DLD1 (cell line): ENCODE results near the gene TBC1D14.

ENCODE experiments used
- in situ Hi-C: cut with HindIII; loops from 2 replicates; pipeline ENCODE4 v1.10.0; 2017; ENCODE audit warnings: low sequenced_read_pairs

Gene TBC1D14

GRCh38 chr4:6925357-6925836 is 15.8 kb downstream of the TBC1D14 start:
- in situ Hi-C loops: no loop called here

- in situ Hi-C loops: no loop called here
Observed at GRCh38 chr4:6926081-6926480, 16.5 kb downstream of the TBC1D14 start.

DNA sequence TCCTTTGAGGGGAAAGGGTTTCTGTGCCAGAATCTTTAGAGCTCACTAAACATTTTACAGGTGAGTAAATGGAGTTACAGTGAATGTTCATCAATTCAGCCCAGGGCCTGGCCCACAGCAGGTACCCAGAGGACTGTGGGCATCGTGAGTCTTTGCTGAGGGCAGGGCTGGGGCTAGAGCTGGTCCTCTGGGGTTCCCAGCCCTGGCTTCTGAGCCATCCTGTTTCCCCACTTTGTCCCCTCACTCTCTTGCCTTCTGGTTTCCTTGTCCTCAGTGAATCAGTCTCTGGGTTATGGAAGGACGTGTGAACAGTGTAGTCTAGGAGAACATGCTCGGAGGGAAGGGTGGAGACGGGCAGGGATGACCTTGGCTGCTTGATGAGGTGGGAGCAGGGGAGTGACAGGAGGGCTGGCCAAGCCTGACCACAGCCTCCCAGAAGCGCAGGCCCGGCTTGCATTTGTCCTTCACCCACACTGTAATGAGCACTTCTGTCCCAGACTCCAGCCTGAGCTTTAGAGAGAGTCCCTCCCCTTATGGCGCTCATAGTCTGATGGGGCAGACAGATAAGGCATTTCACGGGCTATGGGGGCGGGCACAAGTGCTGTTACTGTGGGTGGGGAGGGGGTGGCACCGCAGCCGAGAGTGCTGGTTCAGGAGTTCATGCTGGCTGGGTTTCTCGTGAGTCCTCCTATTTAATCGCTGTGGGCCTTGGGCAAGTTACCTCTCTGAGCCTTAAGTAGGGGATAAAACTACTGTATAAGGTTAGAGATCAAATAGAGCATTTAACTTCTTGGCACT is 17.3 kb downstream of the TBC1D14 start:
- in situ Hi-C loops: no loop called here

DNA sequence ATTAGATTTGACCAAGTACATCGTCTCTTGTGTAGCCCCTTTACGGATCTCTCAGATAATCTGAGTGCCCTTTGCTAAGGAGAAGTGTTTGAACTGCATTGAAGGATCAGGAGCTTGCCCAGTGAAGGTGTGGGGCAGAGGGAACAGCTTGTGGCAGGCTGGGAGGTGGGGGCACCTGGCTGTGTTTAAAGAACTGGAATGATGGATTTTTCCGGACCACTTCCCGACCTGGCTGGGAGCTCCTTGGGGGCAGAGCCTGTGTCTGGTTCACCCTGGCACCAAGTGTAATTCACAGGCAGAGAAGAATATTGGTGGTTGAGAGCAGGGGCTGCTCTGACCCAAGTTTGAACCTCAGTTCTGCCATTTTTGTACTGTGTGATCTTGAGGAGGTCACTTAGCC is 18.5 kb downstream of the TBC1D14 start:
- in situ Hi-C loops: no loop called here

GRCh38 chr4:6929339-6929811 is 19.7 kb downstream of the TBC1D14 start:
- in situ Hi-C loops: no loop called here

DNA sequence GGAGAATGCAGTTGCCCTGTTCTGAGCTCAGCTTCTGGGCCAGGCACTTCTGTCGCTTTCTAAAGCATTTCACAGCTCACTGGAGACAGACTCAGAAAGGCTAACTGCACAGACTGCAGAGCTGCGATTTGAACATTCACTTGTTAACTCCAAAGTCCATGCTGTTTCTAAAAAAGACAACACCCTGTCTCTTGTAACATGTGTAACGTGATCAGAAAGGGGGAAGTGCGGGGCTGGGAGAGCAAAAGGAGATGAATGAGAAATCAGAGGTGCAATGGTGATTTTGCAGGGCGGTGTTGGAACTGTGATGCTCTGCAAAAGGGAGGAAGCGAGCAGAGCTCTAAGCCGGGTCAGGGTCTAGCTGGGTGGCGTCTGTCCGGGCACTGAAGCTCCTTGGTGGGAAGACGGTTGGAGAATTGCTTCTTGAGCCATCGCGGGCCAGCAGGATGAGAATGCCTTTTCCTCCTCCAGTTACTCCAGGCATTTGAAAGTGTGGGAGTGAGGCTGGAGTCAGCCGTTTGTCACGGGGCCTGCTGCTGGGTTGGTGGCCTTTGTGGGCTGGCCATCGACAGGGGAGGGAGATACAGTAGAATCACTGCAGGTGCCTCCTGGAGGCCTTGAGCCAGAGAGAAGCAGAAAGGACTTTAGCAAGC is 20.3 kb downstream of the TBC1D14 start:
- in situ Hi-C loops: no loop called here

- in situ Hi-C loops: no loop called here
Observed at GRCh38 chr4:6932475-6932874, 22.8 kb downstream of the TBC1D14 start.

DNA sequence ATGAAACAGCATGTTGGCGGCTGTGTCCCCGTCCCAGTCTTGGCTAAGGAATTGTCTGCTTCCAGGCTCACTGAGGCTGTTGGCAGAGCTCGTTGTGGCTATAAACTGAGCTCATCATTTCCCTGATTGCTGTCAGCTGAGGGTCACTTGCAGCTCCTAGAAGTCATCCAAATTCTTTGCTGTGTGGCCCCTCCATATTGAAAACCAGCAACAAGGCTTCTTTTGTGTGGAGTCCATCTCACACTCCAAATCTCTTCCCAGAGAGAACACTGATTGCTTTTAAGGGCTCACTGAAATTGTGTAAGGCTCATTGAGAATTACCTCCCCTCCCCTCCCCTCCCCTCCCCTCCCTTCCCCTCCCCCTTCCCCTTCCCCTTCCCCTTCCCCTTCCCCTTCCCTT is 23.3 kb downstream of the TBC1D14 start:
- in situ Hi-C loops: no loop called here

- in situ Hi-C loops: no loop called here
Observed at GRCh38 chr4:6933691-6934430, 24.2 kb downstream of the TBC1D14 start.

- in situ Hi-C loops: no loop called here
Observed at GRCh38 chr4:6935965-6936364, 26.3 kb downstream of the TBC1D14 start.

GRCh38 chr4:6937201-6937600 is 27.6 kb downstream of the TBC1D14 start:
- in situ Hi-C loops: no loop called here

GRCh38 chr4:6937754-6938153 is 28.1 kb downstream of the TBC1D14 start:
- in situ Hi-C loops: no loop called here

DNA sequence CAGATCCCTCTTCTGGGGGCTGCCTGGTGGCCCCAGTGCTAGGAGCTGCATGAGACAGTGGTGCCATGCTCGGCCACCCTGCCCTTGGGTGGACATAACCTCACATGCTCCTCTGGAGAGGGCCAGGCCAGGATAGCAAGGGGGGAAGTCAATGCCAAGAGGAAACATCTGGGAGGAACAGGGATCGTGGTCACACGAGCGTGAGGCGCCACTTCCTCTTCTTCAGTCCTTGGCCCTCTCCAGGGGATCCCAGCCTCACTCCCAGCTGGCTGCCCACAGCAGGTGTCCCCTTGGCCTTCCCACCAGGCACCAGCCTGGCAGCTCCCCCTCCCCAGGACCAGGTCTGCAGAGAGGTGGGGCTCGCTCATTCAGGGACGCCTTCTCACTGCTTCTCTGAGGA is 28.6 kb downstream of the TBC1D14 start:
- in situ Hi-C loops: no loop called here

DNA sequence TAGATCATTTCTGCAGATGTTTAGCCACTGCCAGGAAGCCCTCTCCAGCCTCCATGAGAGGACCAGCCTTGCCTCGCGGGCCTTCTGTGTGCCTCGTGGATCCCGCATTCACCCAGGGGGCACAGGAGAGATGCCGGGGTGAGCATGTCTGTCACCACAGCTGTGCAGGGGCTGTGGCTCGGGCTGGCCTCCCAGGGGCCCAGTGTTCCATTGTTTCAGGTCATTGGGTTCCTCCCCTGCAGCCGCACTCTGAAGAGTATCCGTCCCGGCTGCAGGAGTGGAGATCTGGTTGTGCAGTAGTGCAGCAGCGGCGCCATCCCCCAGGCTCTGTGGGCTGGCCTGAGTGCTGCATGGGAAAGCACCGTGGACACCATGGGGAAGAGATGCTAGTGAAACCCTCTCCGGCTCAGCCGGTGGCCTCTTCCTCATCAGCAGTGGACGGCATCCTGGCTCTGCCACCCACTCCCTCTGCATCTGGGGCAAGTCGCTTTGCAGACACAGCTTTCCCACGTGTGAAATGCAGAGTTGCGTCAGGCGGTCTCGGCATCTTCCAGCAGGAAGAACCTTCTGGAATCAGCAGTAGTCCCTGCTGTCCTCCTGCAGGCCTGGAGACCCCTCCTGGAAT is 29.1 kb downstream of the TBC1D14 start:
- in situ Hi-C loops: no loop called here

DNA sequence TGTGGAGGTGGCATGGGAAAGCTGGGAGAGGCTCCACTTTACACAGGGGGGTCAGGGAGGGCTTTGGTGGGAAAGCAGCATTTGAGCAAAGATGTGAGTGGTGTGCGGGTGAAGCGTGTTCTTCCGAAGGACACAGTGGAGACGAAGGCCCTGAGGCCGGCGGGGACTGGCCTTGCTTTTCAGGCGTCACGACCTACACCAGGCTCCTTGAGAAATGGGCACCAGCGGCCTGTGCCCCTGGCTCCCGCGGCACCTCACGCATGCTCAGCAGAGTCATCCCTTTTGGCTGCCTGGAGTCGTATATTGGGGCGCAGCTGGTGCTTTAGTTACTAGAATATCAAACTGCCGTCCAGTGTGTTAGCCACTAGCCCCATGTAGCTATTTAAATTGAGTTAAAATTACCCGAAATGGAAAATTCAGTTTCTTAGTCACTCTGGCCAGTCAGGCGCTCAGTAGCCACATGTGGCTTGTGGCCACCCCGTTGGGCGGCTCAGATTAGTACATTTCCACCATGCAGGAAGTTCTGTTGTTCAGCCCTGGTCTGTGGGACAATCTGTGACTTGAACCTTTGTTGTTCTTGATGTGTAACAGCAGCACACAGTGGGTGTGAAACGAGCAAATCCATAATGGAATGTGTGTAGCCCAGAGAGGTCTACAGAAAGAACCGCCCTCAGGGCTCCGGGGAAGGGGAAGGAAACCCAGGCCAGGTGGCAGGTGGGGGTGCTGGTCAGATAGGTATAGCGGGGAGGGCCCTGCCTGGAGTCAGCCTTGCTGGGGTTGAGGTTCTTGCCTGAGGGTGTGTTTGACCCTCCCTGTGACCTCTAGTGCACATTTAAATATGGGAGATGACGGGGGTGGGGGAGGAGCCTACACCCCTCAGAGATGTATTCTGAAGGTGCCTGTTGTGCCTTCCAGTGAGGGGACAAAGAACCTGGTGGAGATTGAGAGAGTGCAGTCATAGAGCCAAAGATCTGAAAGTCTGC is 30.4 kb downstream of the TBC1D14 start:
- in situ Hi-C loops: no loop called here

DNA sequence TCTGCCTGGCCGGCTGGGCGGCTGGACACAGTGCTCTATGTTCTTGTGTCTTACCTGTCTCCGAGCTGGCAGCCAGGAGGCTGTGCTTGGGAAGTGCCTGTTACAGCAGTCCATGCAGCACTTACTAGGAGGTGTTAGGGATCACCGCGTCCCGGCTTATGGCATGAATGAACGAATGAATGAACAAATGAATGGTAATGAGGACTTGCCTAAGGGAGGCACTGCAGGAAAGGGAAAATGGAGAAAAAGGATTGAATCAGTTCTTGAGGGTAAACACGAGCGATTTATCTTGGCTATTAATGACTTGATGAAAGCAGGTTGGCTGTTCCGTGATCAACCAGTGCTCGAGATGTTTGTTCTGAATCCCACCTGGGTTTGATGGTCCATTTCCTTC is 31.1 kb downstream of the TBC1D14 start:
- in situ Hi-C loops: no loop called here

- in situ Hi-C loops: no loop called here
Observed at GRCh38 chr4:6941796-6942195, 32.2 kb downstream of the TBC1D14 start.

- in situ Hi-C loops: no loop called here
Observed at GRCh38 chr4:6942238-6942800, 32.7 kb downstream of the TBC1D14 start.

DNA sequence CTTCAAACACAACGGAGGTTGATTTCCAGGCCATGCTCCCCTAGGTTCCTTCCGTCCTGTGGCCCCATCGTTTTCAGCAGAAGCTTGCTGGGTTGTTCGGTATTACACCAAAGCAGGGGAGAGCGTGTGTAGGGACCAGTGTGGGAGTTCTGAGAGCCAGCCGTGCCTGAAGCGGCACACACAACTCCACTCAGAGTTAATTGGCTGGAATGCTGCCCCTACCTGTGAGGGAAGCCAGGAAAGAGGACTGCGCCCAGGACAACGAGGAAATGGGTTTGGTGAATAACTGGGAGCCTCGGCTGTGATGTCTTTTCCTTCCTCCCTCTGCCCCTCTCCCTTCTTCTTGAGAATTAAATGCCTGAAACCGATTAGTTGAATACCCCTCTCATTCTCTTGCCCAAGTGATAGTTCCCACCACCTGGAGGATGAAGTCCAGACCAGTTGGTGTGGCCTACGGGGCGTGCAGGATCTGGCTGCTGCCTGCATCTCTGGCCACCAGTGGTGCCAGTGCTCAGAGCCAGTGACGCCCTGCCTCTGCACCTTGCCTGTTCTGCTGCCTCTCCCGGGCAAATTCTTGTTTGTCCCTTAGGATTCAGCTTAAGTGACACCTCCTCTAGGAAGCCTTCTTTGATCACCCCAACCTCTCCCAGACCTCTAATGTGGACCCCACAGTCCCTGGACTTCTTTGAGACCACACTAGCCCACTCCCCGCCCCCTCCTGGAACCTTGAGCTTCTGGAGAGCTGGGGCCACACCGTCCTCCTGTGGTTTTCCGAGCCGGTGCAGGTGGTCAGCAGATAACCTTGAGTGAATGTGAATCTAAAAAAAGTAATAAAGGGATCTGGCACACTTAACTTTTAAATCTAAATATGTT is 33.6 kb downstream of the TBC1D14 start:
- in situ Hi-C loops: no loop called here
